GM21723 (cell line): ENCODE data around the gene ABRACL.
A peak's percentile ranks its signal among the peaks of the same experiment; 100 is the strongest.
"Not testable (repeated sequence)": the region's sequence is repeated elsewhere in the genome, so short reads cannot be mapped to it uniquely, and the experiment has no call there.

Experiments
- ATAC-seq: cut with Tn5 transposase; IDR thresholded peaks from one replicate; pipeline ENCODE4 v1.9.1; 2021; ENCODE audit warnings: mild to moderate bottlenecking, moderate library complexity; ENCODE audit not compliant: unreplicated experiment

ABRACL gene

DNA sequence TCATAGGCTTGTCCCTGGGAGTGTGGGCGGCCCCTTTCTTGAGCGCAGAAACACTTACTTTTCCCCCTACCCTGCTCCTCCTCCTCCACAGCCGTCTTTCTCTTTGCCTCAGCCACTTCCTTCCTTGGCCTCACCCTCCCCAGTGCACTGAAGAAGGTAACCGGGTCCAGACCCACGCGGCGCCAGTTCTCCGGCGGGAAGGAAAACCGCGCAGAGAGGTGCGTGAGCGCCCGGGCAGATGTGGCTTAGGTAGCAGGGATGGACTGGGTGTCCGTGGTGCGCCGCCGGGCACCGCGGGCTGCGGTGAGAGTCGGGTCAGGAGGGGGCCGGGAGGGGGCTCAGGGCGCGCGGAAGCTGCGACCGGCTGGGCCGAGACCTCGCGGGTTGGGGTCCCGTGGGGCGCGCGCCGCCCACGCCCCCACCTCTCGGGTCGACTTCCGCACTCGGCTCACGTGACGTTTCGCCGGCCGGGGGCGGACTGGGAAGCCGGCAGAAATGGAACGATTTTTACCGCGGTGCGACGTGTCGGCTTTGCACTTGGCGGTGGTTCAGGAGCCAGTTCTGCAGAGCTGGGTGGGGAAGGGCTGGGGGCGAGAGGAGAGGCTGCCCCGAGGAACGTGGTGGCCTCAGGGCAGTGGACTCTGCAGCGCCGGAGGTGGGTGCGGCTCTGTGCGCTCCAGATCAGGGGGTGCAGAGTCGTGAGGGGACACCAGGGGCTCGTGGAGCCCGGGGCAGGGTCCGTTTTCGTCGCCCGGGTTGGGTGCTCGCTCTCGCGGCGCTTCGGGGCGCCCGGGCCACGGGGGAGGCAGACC, at the start of gene ABRACL:
TSS of gene ABRACL (plus strand) at position 88 of the 812 bp plus-strand sequence. CDS start 5,416 bp downstream, outside the sequence.
- peak; percentile 62 for ATAC-seq

GRCh38 chr6:138979365-138979764, 49.2 kb upstream of the ABRACL start:
- no peak for ATAC-seq

DNA sequence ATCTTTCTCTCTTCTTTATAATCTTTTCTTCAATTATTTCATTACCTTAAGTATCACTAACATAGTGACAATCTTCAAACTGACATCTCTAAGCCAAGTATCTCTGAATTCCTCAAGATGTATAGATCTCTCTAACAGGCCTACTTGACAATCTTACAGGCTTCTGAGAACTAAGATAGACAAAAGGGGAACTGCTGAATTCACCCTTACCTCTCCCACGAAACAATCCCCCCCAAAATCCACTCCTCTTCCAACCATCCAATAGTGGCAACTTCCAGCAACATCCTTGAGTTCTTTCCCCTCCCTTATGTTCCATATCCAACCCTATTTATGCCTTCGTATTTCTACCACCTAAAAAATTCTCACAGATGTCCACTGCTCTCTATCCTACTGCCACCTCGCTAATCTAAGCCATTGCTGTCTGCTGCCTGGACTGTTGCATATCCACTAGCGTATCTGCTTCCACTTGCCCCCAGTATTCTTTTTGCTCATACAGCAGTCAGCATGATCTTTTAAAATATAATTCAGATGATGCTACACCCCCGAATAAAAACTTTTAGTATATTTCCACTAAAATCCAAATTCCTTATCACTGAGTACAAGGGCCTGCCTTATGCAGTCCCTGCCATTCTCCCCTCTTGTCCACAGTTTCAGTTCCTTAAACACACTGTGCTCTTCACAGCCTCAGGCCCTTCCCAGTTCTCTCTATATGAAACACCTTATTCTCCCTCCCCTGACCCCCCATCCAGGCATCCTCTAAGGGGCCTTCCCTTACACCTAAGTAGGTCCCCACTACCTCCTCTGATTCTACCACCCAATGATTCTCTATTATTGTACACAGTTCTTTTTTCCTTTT, 48.5 kb upstream of the ABRACL start:
- ATAC-seq = peak; percentile 40

GRCh38 chr6:138981416-138981815, 47.1 kb upstream of the ABRACL start:
- ATAC-seq = no peak

- no peak for ATAC-seq
These were observed 42.0 kb upstream of the ABRACL start for GRCh38 chr6:138986578-138986977.

DNA sequence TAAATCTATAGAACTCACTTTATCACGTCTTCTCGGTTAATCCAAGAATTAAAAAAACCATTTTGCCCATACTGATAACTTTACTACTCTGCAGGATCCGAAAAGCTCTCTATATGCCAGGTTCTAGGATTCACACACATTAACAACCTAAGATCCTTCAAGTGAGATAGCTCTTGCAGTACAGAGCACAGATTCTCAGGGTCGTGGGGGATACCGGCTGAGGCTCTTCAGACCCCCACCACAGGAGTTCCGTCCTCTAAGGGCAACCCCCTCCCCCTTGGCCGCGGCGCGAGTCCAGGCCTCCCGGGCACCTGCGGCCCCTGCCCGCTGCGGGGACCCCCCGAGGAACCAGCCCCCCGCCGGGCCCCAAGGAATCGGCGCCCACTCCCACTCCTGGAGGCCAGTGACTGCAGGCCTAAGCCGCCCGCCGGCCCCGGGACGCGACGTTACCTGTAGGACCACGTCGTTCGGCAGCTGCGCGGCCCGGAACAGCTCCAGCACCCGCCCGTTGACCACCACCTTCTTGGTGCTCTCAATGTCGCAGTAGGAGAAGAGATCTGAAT, 41.4 kb upstream of the ABRACL start:
- ATAC-seq = peak; percentile 23

GRCh38 chr6:138987643-138988468, 40.7 kb upstream of the ABRACL start, which contains the start of gene REPS1:
Gene REPS1 (minus strand): TSS chr6:138988253. CDS start chr6:138987682, 571 bp downstream.
- ATAC-seq = peak; percentile 92

DNA sequence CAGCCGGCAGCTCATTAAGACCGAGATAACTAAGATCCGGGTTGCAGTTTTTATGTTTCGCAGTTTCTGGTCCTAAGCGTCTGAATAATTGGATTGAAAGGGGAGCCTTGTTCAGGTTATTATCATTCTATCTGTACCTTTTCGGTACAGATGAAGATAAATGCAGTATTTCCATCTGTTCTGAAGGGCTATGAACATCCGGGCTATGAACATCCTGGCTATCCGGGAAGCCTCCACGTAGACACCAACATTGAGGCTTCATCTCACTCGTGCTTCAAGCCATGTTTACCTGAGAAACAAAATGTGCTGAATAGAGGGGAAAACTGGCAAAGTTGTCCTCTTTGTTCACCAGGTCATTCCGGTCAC, 40.1 kb upstream of the ABRACL start:
- ATAC-seq = peak; percentile 5

DNA sequence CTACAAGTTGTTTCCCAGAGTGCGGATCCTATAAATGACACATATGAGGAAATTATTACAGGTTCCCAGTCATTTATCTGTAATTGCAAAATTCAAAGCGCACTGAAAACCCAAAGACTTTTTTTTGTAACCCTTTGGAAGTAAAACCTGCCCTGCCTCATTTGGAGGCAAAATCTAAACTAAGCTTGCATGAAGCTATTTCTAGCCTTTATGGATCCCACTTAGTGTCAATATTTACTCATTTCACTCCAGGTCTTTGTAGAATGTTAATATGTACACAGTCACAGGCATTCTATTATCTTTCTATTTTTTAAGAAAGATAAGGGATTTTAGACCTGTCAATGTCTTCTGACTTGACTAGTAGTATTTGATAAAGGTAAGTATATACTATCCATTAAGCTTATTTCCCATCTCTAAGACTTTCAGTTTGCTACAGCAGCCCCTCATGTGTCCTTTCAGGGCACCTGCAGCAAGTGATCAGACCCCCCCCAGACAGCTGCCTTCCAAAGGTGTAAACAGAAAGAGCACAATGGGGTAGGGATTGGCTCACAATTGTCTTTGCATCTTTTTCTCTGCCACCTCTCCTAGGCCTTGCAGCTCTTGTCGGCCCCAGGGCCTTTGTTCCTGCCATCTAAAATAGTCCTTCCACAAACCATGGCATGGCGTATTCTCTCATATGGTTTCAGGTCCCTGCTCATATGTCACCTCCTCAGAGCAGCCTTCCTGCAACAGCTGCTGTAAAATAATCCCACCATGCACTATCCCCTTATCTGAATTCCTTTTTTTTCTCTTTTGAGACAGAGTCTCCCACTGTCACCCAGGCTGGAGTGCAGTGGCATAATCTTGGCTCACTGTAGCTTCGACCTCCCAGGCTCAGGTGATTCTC, 39.2 kb upstream of the ABRACL start:
- ATAC-seq = no peak

- ATAC-seq = no peak
These were observed 37.3 kb upstream of the ABRACL start for GRCh38 chr6:138991206-138991605.

- ATAC-seq = not testable (repeated sequence)
These were observed 35.6 kb upstream of the ABRACL start for GRCh38 chr6:138992965-138993364.

DNA sequence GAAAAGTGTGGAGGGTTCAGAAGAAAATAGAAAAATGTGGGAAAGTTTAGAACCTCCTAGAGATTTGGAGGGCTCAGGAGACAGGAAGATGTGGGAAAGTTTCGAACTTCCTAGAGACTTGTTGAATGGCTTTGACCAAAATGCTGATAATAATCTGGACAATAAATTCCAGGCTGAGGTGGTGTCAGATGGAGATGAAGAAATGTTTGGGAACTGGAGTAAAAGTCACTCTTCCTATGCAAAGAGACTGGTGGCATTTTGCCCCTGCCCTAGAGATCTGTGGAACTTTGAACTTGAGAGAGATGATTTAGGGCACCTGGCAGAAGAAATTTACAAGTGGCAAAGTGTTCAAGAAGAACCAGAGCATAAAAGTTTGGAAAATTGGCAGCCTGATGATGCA, 35.1 kb upstream of the ABRACL start:
- not testable (repeated sequence) for ATAC-seq

- no peak for ATAC-seq
These were observed 32.0 kb upstream of the ABRACL start for GRCh38 chr6:138996524-138996923.

- no peak for ATAC-seq
These were observed 31.4 kb upstream of the ABRACL start for GRCh38 chr6:138997136-138997535.

DNA sequence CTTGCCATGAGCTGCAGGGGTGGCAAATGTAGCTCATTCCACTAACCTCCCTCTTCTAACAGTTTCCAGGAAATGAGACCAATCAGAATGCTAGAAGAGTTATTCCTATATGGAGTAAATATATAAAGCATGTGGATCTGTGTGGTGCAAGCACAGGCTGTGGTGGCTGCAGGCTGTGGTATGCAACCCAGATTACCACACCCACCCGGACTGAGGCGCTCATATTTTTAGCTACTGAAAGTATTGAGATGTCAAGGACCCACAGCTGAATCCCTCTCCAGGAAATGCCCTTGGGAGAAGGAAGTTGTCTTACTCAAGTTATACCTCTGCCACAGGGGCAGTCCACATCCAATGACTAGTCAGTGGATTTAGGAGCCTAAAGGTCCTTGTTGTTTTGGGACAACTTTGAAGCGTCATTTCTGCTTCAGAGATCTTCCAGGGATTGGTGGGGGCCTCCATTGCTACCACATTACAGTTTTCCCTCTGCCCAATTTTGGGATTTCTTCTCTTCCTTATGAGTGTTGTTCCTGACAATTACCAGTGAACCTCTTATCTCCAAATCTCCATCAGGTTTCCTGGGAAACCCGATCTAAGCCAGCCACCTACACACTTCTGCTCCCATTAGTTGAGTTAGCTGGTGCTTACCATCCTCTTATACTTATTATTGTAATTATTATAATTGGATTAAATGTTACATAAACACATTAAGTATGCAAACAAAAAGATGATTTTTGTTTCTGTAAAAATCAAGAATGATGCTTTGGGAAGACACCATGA, 28.4 kb upstream of the ABRACL start:
- ATAC-seq = no peak

- ATAC-seq = no peak
These were observed 24.8 kb upstream of the ABRACL start for GRCh38 chr6:139003751-139004150.

DNA sequence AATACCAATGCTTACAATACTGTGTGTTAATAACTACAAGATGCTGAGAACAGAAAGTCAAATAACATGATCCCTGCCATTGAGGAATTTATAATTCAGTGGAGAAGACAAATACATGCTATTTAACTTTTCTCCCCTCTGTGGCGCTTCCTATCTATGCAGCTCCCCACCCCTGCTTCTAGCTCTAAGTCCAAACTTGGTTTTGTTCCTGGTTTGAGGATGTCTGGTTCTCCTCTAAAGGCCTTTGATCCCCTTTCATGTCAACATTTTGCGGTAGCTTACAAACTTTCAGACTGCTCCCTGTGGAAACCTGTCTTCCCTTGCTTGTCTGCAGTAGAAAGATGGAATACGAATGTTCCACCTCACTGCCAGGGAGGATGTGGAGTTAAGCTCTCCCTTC, 22.1 kb upstream of the ABRACL start:
- ATAC-seq = no peak

- ATAC-seq = no peak
These were observed 21.1 kb upstream of the ABRACL start for GRCh38 chr6:139007428-139007827.

- no peak for ATAC-seq
These were observed 20.4 kb upstream of the ABRACL start for GRCh38 chr6:139008117-139008516.
